ENCODE results near the gene TECPR1. TPM values are rescaled to one million over a fixed set of nuclear protein-coding genes. Genes with fewer than 3 reads are reported as not detected.

TECPR1 gene
- total RNA-seq, 1 donor from 2014 or later: 63.7 TPM

DNA sequence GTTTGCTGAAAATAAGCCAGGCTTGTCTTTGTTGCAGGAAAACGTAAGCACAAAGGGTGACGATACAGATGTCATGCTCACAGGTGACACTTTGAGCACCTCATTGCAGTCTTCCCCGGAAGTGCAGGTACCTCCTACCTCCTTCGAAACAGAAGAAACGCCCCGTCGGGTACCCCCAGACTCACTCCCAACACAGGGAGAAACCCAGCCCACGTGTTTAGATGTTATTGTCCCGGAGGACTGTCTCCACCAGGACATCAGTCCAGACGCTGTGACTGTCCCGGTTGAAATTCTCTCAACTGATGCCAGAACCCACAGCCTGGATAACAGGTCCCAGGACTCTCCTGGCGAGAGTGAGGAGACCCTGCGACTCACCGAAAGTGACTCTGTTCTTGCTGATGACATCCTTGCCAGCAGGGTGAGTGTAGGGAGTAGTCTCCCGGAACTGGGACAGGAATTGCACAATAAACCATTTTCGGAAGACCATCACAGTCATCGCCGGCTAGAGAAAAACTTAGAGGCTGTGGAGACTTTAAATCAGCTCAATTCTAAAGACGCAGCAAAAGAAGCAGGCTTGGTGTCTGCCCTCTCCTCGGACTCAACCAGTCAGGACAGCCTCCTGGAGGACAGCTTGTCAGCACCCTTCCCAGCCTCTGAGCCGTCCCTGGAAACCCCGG lies 59.1 kb downstream of the TECPR1 start:
- no peak for DNase-seq (ENCODE audit: low read depth in 2 of 2)

DNA sequence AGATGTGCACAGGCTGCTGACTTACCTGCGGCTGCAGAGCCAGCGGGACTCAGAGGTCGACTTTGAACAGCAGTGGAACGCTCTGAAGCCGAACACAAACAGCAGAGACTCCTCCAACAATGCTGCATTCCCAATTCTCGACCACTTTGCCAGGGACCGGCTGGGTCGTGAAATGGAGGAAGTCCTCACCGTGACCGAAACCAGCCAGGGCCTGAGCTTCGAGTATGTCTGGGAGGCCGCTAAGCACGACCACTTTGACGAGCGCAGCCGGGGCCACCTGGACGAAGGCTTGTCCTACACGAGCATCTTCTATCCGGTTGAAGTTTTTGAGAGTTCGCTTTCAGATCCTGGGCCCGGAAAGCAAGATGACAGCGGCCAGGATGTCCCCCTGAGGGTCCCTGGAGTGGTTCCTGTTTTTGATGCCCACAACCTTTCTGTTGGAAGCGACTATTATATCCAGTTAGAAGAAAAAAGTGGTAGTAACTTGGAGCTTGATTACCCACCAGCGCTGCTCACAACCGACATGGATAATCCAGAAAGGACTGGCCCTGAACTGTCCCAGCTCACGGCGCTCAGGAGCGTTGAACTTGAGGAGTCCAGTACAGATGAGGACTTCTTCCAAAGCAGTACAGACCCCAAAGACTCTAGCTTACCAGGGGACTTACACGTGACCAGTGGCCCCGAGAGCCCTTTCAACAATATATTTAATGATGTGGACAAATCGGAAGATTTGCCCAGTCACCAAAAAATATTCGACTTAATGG lies 60.2 kb downstream of the TECPR1 start:
- DNase-seq (ENCODE audit: low read depth in 2 of 2): no peak

DNA sequence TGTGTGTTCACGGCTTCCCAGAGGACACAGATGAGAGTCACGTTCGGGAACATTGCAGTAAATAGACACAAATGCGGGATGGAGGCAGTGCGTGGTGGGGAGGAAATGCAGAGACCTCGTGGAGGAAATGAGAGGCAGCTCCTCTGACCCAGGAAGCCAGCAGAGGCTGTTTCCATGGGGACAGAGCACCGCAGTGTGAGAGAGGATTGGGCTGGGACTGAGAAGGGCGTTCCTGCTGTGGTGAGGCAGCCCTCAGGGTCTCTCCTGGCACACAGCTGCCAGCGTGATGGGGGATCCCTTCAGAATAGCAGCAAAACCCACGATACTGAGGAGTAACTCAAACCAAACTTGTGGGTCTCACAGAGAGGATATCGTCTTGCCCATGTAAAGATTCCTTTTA lies 62.5 kb downstream of the TECPR1 start:
- DNase-seq (ENCODE audit: low read depth in 2 of 2): no peak

DNA sequence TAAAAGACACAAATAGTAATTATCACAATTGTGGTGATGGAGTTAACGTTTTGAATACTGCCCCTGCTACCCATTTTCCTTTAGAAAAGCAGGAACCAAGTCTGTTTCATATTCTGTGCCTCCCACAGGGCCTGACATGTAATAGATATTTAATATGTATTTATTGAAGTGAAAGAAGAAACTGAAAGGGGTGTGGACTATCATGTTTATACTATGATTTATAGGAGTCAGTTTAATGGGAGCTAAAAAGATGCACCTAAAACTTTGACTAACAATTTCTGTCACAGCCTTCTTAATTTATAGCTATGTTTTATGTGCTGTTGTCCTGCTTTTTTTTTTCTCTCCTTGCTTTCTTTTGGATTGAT lies 64.9 kb downstream of the TECPR1 start:
- DNase-seq (ENCODE audit: low read depth in 2 of 2): no peak

DNA sequence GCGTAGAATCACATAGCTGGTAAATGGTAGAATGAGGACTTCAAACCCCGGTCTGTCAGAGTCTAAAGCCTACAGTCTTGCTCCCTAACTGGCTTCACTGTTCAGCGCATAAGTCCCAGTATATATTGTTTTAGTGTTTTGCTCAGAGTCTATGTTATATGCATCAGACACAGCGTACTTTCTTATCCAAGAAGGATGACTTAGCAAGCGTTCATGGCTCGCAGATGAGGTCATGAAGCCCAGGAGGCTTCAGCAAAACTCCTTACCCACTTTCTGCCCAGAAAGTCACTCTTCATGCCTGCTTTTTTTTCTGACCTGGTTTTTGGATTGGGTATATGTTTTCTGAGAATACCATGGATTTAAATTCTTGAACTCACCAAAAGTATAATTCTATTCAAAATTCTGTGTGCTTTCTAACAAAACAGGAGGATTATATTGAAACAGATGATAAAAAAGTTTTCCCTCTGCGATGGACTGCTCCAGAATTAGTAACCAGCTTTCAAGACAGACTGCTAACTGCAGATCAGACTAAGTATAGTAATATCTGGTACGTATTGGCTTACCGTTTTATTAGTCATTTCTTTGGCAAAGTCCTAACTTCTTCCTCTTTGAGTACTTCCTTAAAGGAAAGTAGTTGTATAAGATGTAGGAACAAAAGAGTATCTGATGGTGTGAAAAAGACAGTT lies 65.4 kb downstream of the TECPR1 start:
- DNase-seq (ENCODE audit: low read depth in 2 of 2): peak in 1 of 2 donors; percentile 42

DNA sequence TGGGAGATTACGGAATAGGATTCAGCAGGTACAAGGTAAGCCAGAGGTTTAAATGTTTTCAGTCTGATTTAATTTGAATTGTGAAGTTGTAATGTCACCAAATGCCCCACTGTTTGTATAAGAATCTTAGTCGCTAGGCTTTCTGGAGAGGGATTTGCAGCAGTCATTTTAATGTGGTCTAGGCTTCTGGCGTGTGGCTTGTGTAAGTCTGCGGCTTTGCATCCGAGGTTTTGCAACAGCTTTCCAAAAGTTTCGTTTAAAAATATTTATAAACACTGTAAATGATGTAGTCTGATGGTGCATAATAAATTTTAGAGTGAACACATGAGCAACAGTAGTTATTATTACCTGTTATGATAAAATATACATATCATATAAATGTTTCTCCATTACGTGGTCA lies 66.9 kb downstream of the TECPR1 start:
- no peak for DNase-seq (ENCODE audit: low read depth in 2 of 2)

DNA sequence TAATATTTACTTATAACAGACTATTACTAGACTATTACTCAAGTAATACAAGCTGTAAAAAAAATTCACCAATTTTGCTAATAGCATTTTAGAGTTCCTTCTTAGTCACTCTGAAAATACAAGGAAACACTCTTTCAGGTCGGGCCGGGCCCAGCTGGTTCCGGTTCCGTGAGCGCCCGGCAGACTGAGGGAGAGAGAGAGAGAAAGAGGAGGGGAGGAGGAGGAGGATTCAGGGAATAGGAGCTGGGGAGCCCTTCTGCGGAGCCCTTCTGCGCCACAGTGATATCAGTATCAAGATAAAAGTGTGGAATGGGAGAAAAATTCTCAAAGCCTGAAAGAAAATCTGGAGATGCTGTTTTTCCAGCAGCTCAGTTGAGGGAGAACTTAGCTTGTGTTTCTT lies 71.3 kb downstream of the TECPR1 start:
- no peak for DNase-seq (ENCODE audit: low read depth in 2 of 2)

DNA sequence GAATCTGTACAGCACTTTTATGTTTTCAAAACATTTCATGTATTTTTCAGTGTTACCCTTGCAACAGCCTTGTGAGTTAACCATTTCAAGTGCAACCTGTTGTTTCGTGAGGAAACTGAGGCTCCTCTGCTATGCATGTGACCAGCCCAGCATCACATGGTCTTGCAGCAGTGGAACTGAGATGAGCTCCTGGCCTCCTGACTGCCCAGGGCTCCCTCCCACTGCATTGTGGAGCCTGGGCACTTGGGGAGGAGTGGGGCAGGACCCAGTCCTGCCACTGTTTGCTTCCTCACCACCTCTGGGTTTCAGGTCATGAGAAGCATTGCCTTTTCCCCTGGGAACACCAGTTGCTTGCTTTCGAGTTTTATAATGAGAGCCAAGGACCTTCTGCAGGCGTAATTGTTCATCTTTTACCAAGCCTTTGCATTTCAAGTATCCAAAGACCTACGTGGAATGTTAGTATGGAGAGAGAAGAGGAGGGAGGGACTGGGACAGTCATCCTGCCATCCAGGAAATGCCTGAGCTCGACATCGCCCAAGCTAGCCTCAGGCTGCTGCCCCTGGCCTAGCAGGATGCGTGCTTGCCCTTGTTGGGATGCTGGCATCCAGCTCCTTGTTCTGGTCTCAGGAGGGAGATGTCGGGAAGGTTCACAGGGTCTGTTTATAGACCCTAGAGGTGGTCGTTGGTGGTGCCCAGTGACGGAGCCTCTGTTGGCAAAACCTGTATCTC lies 73.1 kb downstream of the TECPR1 start:
- no peak for DNase-seq (ENCODE audit: low read depth in 2 of 2)

DNA sequence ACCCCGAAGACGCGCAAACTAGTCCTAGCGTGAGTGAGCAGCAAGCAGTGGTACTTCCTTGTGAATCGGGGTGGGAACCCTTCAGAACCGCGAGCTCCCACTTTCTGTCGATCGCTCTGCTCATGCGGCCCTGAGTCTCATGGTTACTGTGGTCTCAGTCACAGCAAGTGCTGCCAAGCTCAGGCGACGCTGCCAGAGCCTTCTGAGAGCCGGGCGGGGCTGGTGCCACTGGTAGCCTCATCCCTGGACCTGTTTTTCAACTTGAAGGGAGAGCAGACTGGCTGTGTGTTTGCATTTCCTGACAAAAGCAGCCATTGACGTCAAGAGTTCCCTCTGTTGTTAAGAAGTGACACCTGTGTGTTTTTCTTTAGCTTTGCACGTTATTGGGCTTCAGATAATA lies 73.7 kb downstream of the TECPR1 start:
- no peak for DNase-seq (ENCODE audit: low read depth in 2 of 2)

DNA sequence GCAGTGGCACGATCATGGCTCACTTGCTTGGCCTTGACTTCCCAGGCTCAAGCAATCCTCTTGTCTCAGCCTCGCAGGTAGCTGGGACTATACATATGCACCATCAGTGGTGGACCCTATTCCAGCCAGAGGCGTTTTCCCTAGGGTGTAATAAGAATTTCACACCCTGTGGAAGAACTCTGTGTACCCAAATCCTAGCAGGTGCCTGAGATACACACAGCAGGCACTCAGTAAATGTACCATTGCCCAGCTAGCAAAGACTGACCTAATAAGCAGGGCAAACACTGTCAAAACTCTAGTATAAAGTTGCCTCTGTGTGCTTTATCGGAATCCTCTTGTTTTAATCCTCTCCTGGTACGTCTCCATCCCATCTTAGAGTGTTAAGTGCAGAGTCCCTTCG lies 74.5 kb downstream of the TECPR1 start:
- no peak for DNase-seq (ENCODE audit: low read depth in 2 of 2)

DNA sequence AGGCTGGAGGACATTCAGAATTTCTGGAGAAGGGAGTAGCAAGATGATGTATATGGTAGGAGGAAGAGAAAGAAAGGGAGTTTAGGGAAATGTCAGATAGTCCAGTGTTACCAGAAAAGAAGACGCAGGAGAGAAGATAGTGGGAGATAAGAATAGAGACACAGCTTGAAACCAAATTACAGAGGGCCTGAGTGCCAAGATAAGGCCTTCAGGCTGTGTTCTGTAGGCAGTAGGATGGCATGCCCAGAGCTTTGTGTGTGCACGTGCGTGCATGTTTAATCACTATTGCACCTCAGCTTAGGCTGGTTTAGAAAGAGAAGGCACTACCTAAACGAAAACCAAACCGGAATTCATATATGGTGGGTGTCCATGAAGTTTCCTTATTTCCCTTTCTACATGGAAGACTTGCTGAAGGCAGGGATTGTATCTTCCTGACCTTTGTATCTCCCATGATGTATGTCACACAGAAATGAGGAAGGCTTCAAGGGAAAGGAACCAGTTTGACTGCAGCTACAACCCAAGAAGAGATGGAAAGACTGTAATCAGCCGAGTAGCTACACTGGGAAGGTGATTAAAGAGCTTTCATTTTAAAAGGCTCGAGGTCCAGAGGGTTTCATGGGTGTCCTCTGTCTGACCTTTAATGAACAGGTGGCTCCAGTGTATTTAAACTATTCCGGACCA lies 76.6 kb downstream of the TECPR1 start:
- no peak for DNase-seq (ENCODE audit: low read depth in 2 of 2)

DNA sequence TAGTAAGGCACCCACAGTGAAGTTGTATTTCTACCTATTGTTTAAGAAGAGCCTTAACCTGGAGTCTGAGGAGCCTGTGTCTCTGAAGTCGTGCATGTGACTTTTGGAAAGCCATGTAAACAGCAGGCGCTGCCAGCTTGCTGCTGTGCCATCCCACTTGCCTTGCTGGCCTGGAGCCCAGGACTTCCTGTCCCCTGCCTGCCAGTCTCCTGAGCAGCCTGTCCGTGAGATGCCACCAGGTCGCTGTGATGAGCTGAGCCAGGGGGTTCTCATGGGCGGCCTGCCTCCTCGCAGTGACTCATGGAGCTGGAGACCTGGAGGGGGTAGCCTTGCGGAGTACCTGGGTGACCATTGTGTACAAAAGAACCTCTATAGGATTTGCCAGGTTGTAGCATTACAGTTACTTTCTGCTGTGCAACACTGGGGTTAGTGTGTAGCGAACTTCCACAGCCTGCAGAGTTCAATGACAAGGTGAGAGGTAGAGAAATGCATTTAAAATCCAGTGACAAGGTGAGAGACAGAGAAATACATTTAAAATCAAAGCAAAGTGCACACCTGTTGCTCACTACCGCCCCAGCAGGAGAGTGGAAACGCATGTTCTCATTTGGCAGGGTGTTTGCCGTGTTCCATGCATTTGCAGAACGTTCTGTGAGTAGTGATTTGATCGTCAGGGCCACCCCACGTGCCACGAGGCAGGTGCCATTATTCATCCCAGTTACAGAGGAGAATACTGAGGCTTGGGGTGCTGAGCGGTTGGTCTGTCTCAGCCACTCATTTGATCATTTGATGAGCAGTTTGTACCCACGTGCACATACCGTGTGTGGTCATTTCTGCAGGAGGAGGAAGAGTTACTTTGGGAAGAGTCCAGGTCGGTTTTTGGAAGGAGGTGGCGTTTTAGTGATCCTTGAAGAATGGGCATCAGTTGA lies 77.4 kb downstream of the TECPR1 start:
- no peak for DNase-seq (ENCODE audit: low read depth in 2 of 2)

DNA sequence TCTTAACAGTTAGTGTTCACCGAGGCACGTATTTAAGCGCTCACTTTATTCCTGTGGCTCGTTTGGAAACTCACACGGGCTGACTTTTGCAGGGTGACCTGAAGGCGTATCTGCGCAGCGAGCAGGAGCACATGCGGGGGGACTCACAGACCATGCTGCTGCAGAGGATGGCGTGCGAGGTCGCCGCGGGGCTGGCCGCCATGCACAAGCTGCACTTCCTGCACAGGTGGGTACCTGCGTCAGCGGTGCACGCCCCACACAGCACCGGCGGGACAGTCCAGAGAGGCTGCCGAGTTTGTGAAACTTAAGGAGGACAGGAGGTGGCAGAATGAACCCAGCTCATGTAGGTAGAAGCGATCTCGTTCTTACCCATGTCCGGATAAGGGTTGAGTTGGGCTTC lies 80.6 kb downstream of the TECPR1 start:
- DNase-seq (ENCODE audit: low read depth in 2 of 2): no peak

DNA sequence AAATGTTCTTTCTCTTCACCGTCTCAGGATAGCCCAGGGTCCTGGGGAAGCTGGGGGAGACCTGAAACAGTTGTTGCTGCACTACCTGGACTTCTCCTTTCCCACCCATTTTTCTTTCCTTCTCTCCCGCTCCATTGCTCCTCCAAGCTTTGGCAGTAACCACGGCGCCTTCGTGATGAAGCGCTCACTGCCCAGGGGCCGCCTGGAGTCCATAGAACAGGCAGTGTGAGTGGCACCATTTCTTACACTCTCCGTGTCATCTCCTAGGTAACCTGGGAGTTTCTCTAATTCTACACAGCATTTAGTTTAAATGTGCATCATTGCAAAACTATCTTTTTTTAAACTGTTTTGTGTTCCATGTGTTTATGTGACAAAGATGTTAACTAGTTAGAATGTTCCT lies 81.1 kb downstream of the TECPR1 start:
- DNase-seq (ENCODE audit: low read depth in 2 of 2): no peak

DNA sequence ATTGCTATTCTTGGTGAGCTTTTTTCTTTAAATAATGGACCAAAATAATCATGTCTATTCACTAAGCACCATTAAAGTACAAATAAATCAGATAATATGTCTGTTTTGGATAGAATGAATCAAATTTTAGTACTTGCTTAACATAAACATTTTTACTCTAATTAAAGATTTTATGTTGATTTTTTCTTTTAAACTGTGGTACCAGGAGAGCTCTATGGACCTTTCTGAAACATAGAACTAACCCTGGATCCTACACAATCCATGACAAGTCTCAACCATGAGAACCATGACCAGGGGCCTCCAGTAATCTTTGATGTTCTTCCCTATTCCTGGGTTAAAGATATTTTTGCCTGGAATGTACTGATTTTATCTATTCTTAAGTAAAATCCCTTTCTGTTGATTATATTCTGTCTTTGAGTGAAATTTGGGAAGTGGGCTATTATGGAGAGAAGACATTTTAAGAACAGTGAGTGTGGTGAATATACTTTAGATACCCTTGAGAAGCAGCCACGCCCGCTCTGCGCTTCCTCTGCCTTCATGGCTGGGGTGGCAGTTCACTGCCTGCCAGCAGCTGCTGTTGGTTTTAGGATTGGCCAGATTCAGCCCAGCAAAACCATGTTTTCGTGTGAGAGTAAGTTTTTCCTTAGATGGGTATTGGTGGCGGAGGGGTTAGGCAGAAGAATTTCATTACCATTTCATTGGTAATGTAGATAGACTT lies 83.0 kb downstream of the TECPR1 start:
- DNase-seq (ENCODE audit: low read depth in 2 of 2): no peak

DNA sequence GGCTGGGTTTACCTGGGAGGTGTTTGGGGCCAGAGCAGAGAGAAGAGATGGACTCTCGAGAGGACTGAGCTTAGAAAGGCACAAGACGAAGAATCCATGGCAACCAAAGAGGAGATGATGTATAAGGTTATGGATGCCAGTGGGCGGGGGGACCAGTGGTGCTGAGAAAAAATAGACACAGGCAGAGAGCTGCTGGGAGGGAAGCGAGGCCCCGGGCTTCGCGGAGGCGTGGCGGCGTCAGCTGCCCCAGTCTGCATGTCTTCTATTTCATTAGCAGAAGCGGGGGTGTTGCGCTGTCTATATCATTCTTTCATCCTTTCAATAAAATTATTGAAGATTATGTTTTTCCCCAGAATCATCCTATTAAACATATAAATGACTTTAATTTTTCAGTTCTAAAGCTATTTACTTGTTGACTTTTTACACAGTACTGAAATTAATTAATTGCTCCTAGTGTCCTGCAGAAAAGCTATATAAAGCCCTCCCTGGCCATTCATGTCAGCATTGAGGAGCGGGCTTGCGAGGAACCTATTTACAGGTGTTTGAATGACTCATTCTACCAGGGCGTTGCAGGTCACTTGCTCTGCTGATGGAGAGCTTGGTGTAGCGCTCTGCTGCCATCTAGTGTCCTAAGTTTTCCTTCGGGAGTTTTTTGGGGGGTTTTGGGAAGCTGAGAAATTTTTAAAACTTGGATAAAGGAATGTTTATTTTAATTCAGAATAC lies 83.7 kb downstream of the TECPR1 start:
- DNase-seq (ENCODE audit: low read depth in 2 of 2): peak; percentile 62 to 83

DNA sequence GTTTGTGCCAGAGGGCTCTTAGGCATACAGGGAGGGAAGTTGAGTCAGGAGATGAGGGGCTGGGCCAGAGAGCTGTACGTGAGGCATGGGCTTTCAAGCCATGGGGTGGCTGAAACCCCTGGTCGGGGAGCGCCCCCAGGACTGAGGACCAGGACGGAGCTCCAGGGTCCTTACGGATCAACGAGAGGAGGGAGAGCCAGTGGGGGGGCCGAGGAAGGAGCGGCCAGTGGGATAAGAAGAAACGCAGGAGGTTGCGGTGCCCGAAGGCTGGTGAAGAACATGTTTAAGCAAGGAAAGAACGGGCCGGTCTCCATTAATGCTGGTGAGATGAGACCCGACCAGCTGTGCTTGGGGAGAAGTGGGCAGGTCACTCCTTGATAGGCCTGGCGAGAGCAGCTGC lies 84.4 kb downstream of the TECPR1 start:
- no peak for DNase-seq (ENCODE audit: low read depth in 2 of 2)

DNA sequence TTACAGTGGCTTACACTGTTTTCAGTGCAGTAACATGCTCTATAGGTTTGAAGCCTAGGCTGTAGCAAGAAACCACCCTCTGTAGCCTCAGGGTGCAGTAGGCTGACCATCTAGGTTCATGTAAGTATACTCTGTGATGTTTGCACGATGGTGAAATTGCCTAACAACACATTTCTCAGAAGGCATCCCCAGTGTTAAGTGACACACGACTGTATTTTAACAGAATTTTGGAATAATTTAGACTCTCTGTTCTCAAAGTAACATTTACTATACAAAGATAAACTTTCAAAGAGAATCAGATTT lies 85.4 kb downstream of the TECPR1 start:
- no peak for DNase-seq (ENCODE audit: low read depth in 2 of 2)
